Sigmoid colon (tissue), 7 donors: ENCODE results near the gene KCNE5. TPM values are rescaled to one million over a fixed set of nuclear protein-coding genes. Genes with fewer than 3 reads are reported as not detected.
"Not testable (repeated sequence)": the region's sequence is repeated elsewhere in the genome, so short reads cannot be mapped to it uniquely, and the experiment has no call there.

Experiments used
- DNase-seq: peaks from one replicate; pipeline ENCODE4 v3.0.0-alpha.2; 2019
- H3K27ac ChIP-seq, 4 donors: fragments of 200-600 bp; sonication (generic); one replicate each; pipeline ENCODE4 v1.5.1; 2016 to 2019; ENCODE audit warnings: mild to moderate bottlenecking in 1 of 4
- H3K27me3 ChIP-seq, 3 donors: fragments of 200-600 bp; sonication (generic); one replicate each; pipeline ENCODE4 v1.5.1; 2019; ENCODE audit warnings: mild to moderate bottlenecking in 1 of 3
- H3K36me3 ChIP-seq, 4 donors: fragments of 200-600 bp; sonication (generic); one replicate each; pipeline ENCODE4 v1.5.1; 2016 to 2019
- H3K4me1 ChIP-seq, 4 donors: fragments of 200-600 bp; sonication (generic); one replicate each; pipeline ENCODE4 v1.5.1; 2017 to 2019
- H3K4me3 ChIP-seq, 4 donors: fragments of 200-600 bp; sonication (generic); one replicate each; pipeline ENCODE4 v1.5.1; 2017 to 2019; ENCODE audit warnings: mild to moderate bottlenecking in 2 of 4, moderate library complexity in 1 of 4
- H3K9me3 ChIP-seq, 4 donors: fragments of 200-600 bp in 3 of 4; sonication (generic) in 3 of 4; one replicate each; pipeline versions ENCODE4 v1.5.1 to v1.6.1; 2013 to 2019
- EP300 ChIP-seq, 4 donors: sonication (generic); formaldehyde crosslinking; IDR thresholded peaks; one replicate each; pipeline ENCODE4 v1.6.1; 2017; ENCODE audit warnings: antibody characterized with exemption in 4 of 4
- POLR2A ChIP-seq, 2 donors: fragments of 450-650 bp; IDR thresholded peaks; one replicate each; pipeline ENCODE4 v1.6.1; 2016; ENCODE audit warnings: antibody characterized with exemption in 2 of 2, mild to moderate bottlenecking in 2 of 2, moderate library complexity in 2 of 2
- POLR2AphosphoS5 ChIP-seq, 4 donors: sonication (generic); formaldehyde crosslinking; IDR thresholded peaks; one replicate each; pipeline ENCODE4 v1.6.1; 2017; ENCODE audit warnings: antibody characterized with exemption in 4 of 4
- WGBS, 2 donors: extraction: QIAGEN DNeasy Blood & Tissue Kit; methylation state at CpG; one replicate each; pipeline ENCODE4 v1.1.7; 2013; 5-methylcytosine and 5-hydroxymethylcytosine counted together
- intact Hi-C: fragments of 100-400 bp; cut with DNase I; formaldehyde crosslinking; loops from one replicate; pipeline ENCODE4 v1.15.1; 2023
- polyA plus RNA-seq, 3 donors: library from polyadenylated mRNA; stranded (reverse); fragments of 200-250 nt; gene quantifications; one replicate each; pipeline ENCODE4 v1.2.3, GENCODE V29; 2013
- total RNA-seq, 4 donors: library from RNA; depleted of rRNA; stranded (reverse); fragments of >200 nt; gene quantifications; one replicate each; pipeline ENCODE4 v1.1.0, GENCODE V29; 2016
- TF ChIP-seq, protein P1 (sequence below), 4 experiments: fragments of 450-650 bp in 3 of 4; fragments of 200-600 bp in 1 of 4; IDR thresholded peaks; one replicate each; pipeline ENCODE4 v1.5.1; 2016 to 2019; ENCODE audit warnings: antibody characterized with exemption in 4 of 4, mild to moderate bottlenecking in 3 of 4, moderate library complexity in 2 of 4
- donor health status: healthy with polysubstance abuse.
- donor health status: Bipolar disorder and iron deficiency.
- donor health status: healthy.

Gene KCNE5
- total and polyA plus RNA-seq, 7 donors: 0.33 TPM; not detected in 6

DNA sequence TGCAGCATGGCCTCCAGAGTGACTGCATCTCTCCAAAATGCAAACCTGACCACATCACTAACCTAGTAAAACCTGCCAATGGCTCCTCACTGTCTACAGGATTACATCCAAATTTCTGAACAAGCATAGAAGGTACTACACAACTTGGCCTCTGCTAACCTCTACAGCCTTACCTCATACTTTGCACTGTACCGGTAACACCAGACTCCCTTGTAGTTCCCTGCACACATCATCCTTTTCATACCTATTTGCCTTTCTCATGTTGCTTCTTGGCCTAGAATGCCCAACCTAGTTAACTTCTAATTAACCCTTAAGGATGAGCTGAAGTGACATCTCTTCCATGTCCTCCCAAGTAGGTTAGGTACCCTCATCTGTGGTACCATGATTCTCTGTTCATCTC, 33.4 kb upstream of the KCNE5 start:
- WGBS, 2 donors: 98 to 100% methylated on average over 1 of the region's 1 CpG
- no peak overlapping the region for H3K4me3 ChIP-seq
- intact Hi-C loops: no loop called here
- no peaks in the 10 kb centered on the region for H3K27me3 ChIP-seq
- H3K9me3 ChIP-seq: no peaks in the 10 kb centered on the region
- DNase-seq: no peak
- TF ChIP-seq, protein P1, sequence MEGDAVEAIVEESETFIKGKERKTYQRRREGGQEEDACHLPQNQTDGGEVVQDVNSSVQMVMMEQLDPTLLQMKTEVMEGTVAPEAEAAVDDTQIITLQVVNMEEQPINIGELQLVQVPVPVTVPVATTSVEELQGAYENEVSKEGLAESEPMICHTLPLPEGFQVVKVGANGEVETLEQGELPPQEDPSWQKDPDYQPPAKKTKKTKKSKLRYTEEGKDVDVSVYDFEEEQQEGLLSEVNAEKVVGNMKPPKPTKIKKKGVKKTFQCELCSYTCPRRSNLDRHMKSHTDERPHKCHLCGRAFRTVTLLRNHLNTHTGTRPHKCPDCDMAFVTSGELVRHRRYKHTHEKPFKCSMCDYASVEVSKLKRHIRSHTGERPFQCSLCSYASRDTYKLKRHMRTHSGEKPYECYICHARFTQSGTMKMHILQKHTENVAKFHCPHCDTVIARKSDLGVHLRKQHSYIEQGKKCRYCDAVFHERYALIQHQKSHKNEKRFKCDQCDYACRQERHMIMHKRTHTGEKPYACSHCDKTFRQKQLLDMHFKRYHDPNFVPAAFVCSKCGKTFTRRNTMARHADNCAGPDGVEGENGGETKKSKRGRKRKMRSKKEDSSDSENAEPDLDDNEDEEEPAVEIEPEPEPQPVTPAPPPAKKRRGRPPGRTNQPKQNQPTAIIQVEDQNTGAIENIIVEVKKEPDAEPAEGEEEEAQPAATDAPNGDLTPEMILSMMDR (IDR thresholded peaks at IDR 0.05): no peak
- peaks cover 0 to 21% (median 0%) of the 10 kb centered on the region in 4 donors for H3K36me3 ChIP-seq
- no peak overlapping the region for H3K27ac ChIP-seq
- no peaks in the 10 kb centered on the region for H3K4me1 ChIP-seq

DNA sequence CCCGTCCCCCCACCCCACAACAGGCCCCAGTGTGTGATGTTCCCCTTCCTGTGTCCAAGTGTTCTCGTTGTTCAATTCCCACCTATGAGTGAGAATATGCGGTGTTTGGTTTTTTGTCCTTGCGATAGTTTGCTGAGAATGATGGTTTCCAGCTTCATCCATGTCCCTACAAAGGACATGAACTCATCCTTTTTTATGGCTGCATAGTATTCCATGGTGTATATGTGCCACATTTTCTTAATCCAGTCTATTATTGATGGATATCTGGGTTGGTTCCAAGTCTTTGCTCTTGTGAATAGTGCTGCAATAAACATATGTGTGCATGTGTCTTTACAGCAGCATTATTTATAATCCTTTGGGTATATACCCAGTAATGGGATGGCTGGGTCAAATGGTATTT, 32.4 kb upstream of the KCNE5 start:
- H3K27me3 ChIP-seq, intact Hi-C loops: not testable (repeated sequence)
- 93 to 96% methylated on average over 1 to 2 of the region's 4 CpGs for WGBS, 2 donors

DNA sequence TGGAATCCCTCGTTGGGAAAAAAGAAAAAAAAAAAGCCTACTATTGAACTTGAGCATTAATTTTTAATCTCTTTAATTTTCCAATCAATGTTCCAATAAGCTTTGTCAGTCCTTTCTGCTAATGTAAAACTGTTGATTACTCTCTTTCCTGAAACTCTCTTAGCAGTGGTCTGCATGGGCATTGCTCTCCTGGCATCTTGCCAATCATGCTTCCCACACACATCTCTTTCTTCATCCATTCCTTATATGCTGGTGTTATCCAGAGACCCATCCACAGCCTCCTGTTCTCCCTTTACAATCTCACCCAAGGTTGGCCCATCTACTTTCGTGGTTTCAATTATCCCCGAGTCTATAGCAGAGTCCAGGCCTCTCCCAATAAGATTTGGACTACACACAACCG, 31.8 kb upstream of the KCNE5 start:
- no peak for DNase-seq
- 85 to 89% methylated on average over 4 of the region's 4 CpGs for WGBS, 2 donors
- intact Hi-C loops: no loop called here
- TF ChIP-seq POLR2A (IDR thresholded peaks at IDR 0.05) (no peak), EP300 (IDR thresholded peaks at IDR 0.05) (no peak), POLR2AphosphoS5 (IDR thresholded peaks at IDR 0.05) (no peak)
- TF ChIP-seq, protein P1 (IDR thresholded peaks at IDR 0.05): no peak
- no peaks in the 10 kb centered on the region for H3K27me3 ChIP-seq
- H3K4me3 ChIP-seq: no peak overlapping the region
- H3K4me1 ChIP-seq: no peaks in the 10 kb centered on the region
- H3K36me3 ChIP-seq: peaks cover 0 to 12% (median 0%) of the 10 kb centered on the region in 4 donors
- H3K27ac ChIP-seq: no peak overlapping the region
- H3K9me3 ChIP-seq: no peaks in the 10 kb centered on the region

More for the DNA sequence above, 32.4 kb upstream of the KCNE5 start:
- not testable (repeated sequence) for DNase-seq, H3K4me3 ChIP-seq, H3K9me3 ChIP-seq, H3K4me1 ChIP-seq, H3K27ac ChIP-seq
- peaks cover 0 to 12% (median 0%) of the 10 kb centered on the region in 4 donors for H3K36me3 ChIP-seq

DNA sequence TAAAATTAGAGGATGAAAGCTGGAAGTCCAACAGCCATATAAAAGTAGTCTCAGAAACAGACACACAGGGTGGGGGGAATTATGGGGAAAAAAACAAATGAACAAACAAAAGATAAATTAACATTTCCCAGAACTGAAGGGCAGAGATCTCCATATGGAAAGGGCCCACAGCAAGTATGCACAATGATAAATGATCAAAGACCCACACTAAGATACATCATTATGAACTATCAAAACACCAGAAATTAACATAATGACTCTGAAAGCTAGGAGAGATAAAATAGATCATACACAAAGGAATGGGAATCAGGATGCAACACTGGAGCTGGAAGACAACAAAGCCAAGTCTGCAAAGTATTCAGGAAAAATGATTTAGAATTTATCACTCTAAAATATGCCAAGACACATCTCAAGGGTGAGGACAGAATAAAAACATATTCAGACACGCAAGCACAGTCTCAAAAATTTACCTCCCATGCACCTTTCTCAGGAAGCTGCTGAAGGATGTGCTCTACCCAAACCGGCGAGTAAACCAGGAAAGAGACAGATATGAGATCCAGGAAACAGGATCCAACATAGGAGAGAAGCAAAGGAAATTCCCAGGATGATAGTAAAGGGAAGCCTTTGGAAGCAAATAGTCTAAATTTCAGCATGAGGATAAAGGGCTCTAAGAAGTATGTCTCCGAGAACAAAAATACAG, 30.7 kb upstream of the KCNE5 start:
- Histone ChIP-seq H3K9me3 (no peaks in the 10 kb centered on the region), H3K36me3 (peaks cover 0 to 12% (median 0%) of the 10 kb centered on the region in 4 donors), H3K27me3 (no peaks in the 10 kb centered on the region), H3K27ac (no peak overlapping the region), H3K4me3 (no peak overlapping the region), H3K4me1 (no peaks in the 10 kb centered on the region)
- DNase-seq: no peak
- TF ChIP-seq POLR2AphosphoS5 (IDR thresholded peaks at IDR 0.05) (no peak), POLR2A (IDR thresholded peaks at IDR 0.05) (no peak), EP300 (IDR thresholded peaks at IDR 0.05) (no peak)
- TF ChIP-seq, protein P1 (IDR thresholded peaks at IDR 0.05): no peak
- 89 to 93% methylated on average over 4 of the region's 4 CpGs for WGBS, 2 donors
- intact Hi-C loops: no loop called here

DNA sequence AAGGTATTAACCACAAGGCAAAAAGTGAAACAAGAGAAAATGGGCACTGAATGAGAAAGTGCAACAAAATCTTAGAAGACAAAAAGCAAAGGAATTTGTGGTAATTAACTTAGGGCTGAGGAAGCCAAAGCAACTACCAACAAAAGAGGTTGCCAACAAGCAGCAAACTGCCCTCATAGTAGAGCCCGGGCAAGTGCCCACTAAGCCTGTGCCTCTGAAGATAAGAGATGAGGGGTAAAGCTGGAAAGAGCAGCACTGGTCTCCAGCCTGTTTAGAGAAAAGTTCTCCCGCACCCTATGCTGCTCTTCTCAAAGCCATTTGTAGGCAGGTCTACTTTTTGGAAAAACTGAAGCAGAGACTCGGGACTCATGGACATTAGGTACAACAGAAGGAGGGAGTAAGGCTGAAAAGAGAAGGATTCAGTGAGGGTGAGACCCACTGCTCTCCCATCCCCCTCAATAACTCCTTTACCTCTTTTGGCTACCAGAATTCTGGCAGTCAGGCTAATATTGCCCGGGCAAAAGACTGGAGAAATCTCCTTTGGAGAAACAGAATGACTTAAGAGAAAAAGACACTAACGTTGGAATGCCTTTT, 29.6 kb upstream of the KCNE5 start:
- DNase-seq: no peak
- no peak for TF ChIP-seq POLR2AphosphoS5 (IDR thresholded peaks at IDR 0.05)
- TF ChIP-seq POLR2A (IDR thresholded peaks at IDR 0.05): no peak
- no peak for TF ChIP-seq EP300 (IDR thresholded peaks at IDR 0.05)
- TF ChIP-seq, protein P1 (IDR thresholded peaks at IDR 0.05): no peak
- H3K4me1 ChIP-seq: no peaks in the 10 kb centered on the region
- no peaks in the 10 kb centered on the region for H3K9me3 ChIP-seq
- 86 to 89% methylated on average over 5 of the region's 5 CpGs for WGBS, 2 donors
- no peak overlapping the region for H3K27ac ChIP-seq
- intact Hi-C loops: no loop called here
- peaks cover 0 to 12% (median 0%) of the 10 kb centered on the region in 4 donors for H3K36me3 ChIP-seq
- H3K4me3 ChIP-seq: no peak overlapping the region
- H3K27me3 ChIP-seq: no peaks in the 10 kb centered on the region

DNA sequence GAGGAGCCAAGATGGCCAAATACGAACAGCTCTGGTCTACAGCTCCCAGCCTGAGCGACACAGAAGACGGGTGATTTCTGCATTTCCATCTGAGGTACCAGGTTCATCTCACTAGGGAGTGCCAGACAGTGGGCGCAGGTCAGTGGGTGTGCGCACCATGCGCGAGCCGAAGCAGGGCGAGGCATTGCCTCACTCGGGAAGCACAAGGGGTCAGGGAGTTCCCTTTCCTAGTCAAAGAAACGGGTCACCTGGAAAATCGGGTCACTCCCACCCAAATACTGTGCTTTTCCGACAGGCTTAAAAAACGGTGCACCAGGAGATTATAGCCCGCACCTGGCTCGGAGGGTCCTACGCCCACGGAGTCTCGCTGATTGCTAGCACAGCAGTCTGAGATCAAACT, 19.7 kb upstream of the KCNE5 start:
- H3K4me3 ChIP-seq, intact Hi-C loops, H3K9me3 ChIP-seq, H3K36me3 ChIP-seq, H3K27ac ChIP-seq, H3K4me1 ChIP-seq, H3K27me3 ChIP-seq, DNase-seq: not testable (repeated sequence)
- 88 to 92% methylated on average over 19 of the region's 19 CpGs for WGBS, 2 donors
